ENCODE measurements around the gene OSTN. TPM values are rescaled to one million over a fixed set of nuclear protein-coding genes. Genes with fewer than 3 reads are reported as not detected.

Gene OSTN
- total and polyA plus RNA-seq, 2 of the 13 experiments (the other 11 are each of a cell fraction or from before 2014, with no cell fraction given), result not detected

DNA sequence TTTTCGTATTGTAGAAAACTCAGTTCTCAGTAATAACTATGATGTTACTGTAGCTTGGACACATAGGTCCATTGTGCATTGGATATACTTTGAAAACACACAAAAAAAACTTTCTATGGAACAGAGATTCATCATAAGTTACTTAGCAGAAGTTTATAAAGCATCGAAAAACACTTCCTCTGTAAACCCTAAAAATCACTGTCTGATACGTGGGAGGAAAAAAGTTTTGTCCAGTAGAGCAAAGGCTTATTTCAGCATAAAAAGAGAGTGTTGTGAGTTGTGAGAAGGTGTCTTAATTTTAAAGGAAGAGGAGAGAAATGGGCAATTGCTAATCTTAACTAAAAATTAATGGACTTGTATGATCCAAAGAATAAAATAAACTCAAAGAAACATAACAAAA lies 64.8 kb downstream of the OSTN start:
- DNase-seq (ENCODE audit: low spot score) (no peak), FAIRE-seq (no peak), ATAC-seq (no peak)
- CTCF ChIA-PET (ENCODE audit: low intra/inter-chr PET ratio, low total read pairs), result no interaction called here
- Histone ChIP-seq H3K27ac (ENCODE audit: extremely low read length, insufficient read depth, low read length) (no peak overlapping the region), H3K79me2 (ENCODE audit: insufficient read depth, low read length) (no peaks in the 10 kb centered on the region), H3K36me3 (replicated peaks in 1 of 2; ENCODE audit: control insufficient read depth in 1 of 2, insufficient read depth in 2 of 2, low read length in 2 of 2) (no peaks in the 10 kb centered on the region), H3K4me1 (ENCODE audit: insufficient read depth, low read length) (no peaks in the 10 kb centered on the region), H3K4me2 (ENCODE audit: low read depth, low read length) (no peak overlapping the region), H2AFZ (ENCODE audit: low read length) (no peak overlapping the region), H3K4me3 (replicated peaks in 1 of 3; ENCODE audit: insufficient read depth in 1 of 3, low read depth in 2 of 3, low read length in 3 of 3) (no peak overlapping the region), H3K27me3 (ENCODE audit: control insufficient read depth in 1 of 2, insufficient read depth in 2 of 2, low read length in 2 of 2) (no peaks in the 10 kb centered on the region; a peak in 1 of 5 replicates), H3K9ac (ENCODE audit: insufficient read depth, low read depth, low read length) (no peak overlapping the region), H4K20me1 (ENCODE audit: insufficient read depth, low read length) (no peaks in the 10 kb centered on the region), H3K9me3 (ENCODE audit: low read length) (no peaks in the 10 kb centered on the region)
- no peak for TF ChIP-seq ZNF75D (CRISPR knock-in tag; IDR thresholded peaks at IDR 0.05; ENCODE audit: borderline replicate concordance)
- TF ChIP-seq, protein P1, sequence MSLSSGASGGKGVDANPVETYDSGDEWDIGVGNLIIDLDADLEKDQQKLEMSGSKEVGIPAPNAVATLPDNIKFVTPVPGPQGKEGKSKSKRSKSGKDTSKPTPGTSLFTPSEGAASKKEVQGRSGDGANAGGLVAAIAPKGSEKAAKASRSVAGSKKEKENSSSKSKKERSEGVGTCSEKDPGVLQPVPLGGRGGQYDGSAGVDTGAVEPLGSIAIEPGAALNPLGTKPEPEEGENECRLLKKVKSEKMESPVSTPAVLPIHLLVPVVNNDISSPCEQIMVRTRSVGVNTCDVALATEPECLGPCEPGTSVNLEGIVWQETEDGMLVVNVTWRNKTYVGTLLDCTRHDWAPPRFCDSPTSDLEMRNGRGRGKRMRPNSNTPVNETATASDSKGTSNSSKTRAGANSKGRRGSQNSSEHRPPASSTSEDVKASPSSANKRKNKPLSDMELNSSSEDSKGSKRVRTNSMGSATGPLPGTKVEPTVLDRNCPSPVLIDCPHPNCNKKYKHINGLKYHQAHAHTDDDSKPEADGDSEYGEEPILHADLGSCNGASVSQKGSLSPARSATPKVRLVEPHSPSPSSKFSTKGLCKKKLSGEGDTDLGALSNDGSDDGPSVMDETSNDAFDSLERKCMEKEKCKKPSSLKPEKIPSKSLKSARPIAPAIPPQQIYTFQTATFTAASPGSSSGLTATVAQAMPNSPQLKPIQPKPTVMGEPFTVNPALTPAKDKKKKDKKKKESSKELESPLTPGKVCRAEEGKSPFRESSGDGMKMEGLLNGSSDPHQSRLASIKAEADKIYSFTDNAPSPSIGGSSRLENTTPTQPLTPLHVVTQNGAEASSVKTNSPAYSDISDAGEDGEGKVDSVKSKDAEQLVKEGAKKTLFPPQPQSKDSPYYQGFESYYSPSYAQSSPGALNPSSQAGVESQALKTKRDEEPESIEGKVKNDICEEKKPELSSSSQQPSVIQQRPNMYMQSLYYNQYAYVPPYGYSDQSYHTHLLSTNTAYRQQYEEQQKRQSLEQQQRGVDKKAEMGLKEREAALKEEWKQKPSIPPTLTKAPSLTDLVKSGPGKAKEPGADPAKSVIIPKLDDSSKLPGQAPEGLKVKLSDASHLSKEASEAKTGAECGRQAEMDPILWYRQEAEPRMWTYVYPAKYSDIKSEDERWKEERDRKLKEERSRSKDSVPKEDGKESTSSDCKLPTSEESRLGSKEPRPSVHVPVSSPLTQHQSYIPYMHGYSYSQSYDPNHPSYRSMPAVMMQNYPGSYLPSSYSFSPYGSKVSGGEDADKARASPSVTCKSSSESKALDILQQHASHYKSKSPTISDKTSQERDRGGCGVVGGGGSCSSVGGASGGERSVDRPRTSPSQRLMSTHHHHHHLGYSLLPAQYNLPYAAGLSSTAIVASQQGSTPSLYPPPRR (CRISPR knock-in tag; IDR thresholded peaks at IDR 0.05; ENCODE audit: borderline replicate concordance), result no peak
- no peak for TF ChIP-seq CEBPG (CRISPR knock-in tag; IDR thresholded peaks at IDR 0.05)
- TF ChIP-seq, protein P2, sequence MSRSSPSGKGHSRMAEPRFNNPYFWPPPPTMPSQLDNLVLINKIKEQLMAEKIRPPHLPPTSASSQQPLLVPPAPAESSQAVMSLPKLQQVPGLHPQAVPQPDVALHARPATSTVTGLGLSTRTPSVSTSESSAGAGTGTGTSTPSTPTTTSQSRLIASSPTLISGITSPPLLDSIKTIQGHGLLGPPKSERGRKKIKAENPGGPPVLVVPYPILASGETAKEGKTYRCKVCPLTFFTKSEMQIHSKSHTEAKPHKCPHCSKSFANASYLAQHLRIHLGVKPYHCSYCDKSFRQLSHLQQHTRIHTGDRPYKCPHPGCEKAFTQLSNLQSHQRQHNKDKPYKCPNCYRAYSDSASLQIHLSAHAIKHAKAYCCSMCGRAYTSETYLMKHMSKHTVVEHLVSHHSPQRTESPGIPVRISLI (CRISPR knock-in tag; IDR thresholded peaks at IDR 0.05; ENCODE audit: borderline replicate concordance), result no peak
- WGBS (ENCODE audit: low lambda C conversion rate), result 25% methylated on average over 3 of the region's 3 CpGs
- POLR2A ChIA-PET, result no interaction called here
- intact Hi-C loops (cut with micrococcal nuclease; ENCODE audit: unreplicated experiment) (no loop called here), in situ Hi-C loops (cut with HindIII; ENCODE audit: extremely low pct_ligation_motif_present, low pct_unique_long_range_greater_than_20kb) (no loop called here)
- BruUV-seq (replicated peaks), result no TSS peak

Measured in HepG2 (cell line).